ENCODE measurements around the gene TENM4. TPM values are rescaled to one million over a fixed set of nuclear protein-coding genes. Genes with fewer than 3 reads are reported as not detected.

The TENM4 gene
- total and polyA plus RNA-seq, 2 of the 8 experiments (the other 6 are each of a cell fraction or from before 2014, with no cell fraction given), result 3.5 to 7.2 TPM

DNA sequence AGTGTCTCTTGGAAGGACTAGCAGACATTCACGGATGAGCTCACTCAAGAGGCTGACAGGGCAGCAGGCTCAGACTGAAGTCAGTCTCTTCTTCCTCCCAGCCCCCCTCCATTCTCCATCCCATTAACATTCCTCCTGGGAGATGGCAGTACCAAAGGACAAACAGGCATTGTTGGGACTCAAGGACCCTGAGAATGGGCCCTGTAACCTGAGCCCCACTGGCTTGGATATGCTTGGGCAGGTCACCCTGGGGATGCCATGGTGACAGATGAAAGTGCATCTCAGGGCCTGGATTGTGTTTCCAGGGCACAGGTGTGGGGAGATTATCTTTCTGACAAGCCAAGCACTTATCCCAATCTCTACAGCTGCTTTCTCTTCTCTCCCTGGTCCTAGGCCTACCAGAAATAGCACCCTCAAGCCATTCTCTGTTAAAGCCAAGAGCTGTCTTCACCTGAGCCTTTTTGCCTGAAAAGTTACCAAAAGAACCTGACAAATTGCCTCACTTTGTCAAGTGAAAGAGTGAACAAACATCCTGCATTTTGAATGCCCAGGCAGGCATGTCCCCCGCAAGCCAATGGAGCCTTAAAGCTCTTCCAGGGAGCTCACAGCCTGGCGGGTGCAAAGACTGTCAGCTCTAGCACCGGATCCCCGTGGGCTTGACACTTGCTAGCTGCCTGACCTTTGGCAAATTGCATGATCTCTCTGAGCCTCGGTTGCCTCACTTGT is 500.2 kb downstream of the TENM4 start (continued):
- no peak for TF ChIP-seq RNF2 (IDR thresholded peaks at IDR 0.05; ENCODE audit: borderline replicate concordance, low read depth, low read length, missing control alignments, poor library complexity, severe bottlenecking)
- TF ChIP-seq ZNF274 (IDR thresholded peaks at IDR 0.05; ENCODE audit: borderline replicate concordance, extremely low read depth, low read length), result no peak
- peak in 1 of 2 experiments; percentile 68; a peak in 1 of 4 replicates for TF ChIP-seq SIN3A (conservative IDR thresholded peaks at IDR 0.05 in 1 of 2, IDR thresholded peaks at IDR 0.05 in 1 of 2; ENCODE audit: low read depth in 1 of 2, low read length in 2 of 2)
- TF ChIP-seq NANOG (IDR thresholded peaks at IDR 0.05; ENCODE audit: insufficient read depth, low read depth, low read length, poor library complexity, severe bottlenecking), result peak; percentile 61
- no peak for TF ChIP-seq TAF1 (IDR thresholded peaks at IDR 0.05; ENCODE audit: low read depth, low read length)
- no peak for TF ChIP-seq BRCA1 (IDR thresholded peaks at IDR 0.05; ENCODE audit: low read depth, low read length)
- no peak for TF ChIP-seq FOSL1 (IDR thresholded peaks at IDR 0.05; ENCODE audit: insufficient read depth, low read depth, low read length)
- TF ChIP-seq YY1 (IDR thresholded peaks at IDR 0.05; ENCODE audit: low read depth, low read length), result peak; percentile 82
- TF ChIP-seq JUND (IDR thresholded peaks at IDR 0.05; ENCODE audit: low read length), result peak; percentile 53; the same call in 1 of the 2 replicates
- no peak for TF ChIP-seq POU5F1 (IDR thresholded peaks at IDR 0.05; ENCODE audit: low read depth, low read length)
- peak; percentile 27; the same call in 1 of the 2 replicates for TF ChIP-seq TBP (IDR thresholded peaks at IDR 0.05; ENCODE audit: low read depth, low read length)
- no peak for TF ChIP-seq EZH2 (IDR thresholded peaks at IDR 0.05; ENCODE audit: low read depth, low read length, severe bottlenecking)
- TF ChIP-seq RBBP5 (IDR thresholded peaks at IDR 0.05; ENCODE audit: borderline replicate concordance, low read depth, low read length), result no peak
- TF ChIP-seq SIRT6 (IDR thresholded peaks at IDR 0.05; ENCODE audit: low read length), result no peak
- TF ChIP-seq ASH2L (IDR thresholded peaks at IDR 0.05; ENCODE audit: low read length), result peak; percentile 51
- TF ChIP-seq SRF (IDR thresholded peaks at IDR 0.05; ENCODE audit: low read depth, low read length), result no peak
- TF ChIP-seq HDAC6 (IDR thresholded peaks at IDR 0.05; ENCODE audit: low read depth, low read length), result no peak
- no peak for TF ChIP-seq SUZ12 (IDR thresholded peaks at IDR 0.05; ENCODE audit: low read length)
- no peak for TF ChIP-seq JUN (IDR thresholded peaks at IDR 0.05; ENCODE audit: low read depth, low read length)
- TF ChIP-seq, protein P1, sequence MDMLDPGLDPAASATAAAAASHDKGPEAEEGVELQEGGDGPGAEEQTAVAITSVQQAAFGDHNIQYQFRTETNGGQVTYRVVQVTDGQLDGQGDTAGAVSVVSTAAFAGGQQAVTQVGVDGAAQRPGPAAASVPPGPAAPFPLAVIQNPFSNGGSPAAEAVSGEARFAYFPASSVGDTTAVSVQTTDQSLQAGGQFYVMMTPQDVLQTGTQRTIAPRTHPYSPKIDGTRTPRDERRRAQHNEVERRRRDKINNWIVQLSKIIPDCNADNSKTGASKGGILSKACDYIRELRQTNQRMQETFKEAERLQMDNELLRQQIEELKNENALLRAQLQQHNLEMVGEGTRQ (IDR thresholded peaks at IDR 0.05; ENCODE audit: low read length), result no peak
- no peak for TF ChIP-seq KDM4A (IDR thresholded peaks at IDR 0.05; ENCODE audit: low read depth, low read length, severe bottlenecking)
